GM12878 (cell line): Measurements from ENCODE around the gene TMEM255B. TPM values are rescaled to one million over a fixed set of nuclear protein-coding genes. Genes with fewer than 3 reads are reported as not detected.
"Not testable (repeated sequence)": the region's sequence is repeated elsewhere in the genome, so short reads cannot be mapped to it uniquely, and the experiment has no call there.

Experiments
- ATAC-seq: fragments of 200-7000 bp; cut with Tn5 transposase; 3 replicates; pipeline ENCODE4 v1.9.1; 2020; ENCODE audit warnings: mild to moderate bottlenecking, moderate library complexity
- BruUV-seq: library from RNA; stranded (reverse); fragments of 400-500 nt; replicated peaks from 2 replicates; lab custom pipeline; 2021; lab: Mats Ljungman, UMichigan
- CTCF ChIA-PET: fragments of 300-600 bp; sonication (Branson Sonifier 250); formaldehyde crosslinking; extraction: SDS; loops from one replicate; lab custom pipeline; 2021; ENCODE audit warnings: inconsistent platforms; lab: Yijun Ruan, JAX
- POLR2A ChIA-PET: fragments of 350-600 bp; formaldehyde crosslinking; extraction: SDS; loops from one replicate; lab custom pipeline; 2021; ENCODE audit warnings: inconsistent platforms; lab: Charles Lee
- RAD21 ChIA-PET: fragments of 300-600 bp; sonication (Branson Sonifier 250); formaldehyde crosslinking; loops from one replicate; lab custom pipeline; 2023; ENCODE audit warnings: antibody characterized with exemption; ENCODE audit not compliant: unreplicated experiment; lab: Charles Lee
- SMC1A ChIA-PET: fragments of 300-600 bp; sonication (Branson Sonifier 250); formaldehyde crosslinking; loops from one replicate; lab custom pipeline; 2023; ENCODE audit not compliant: unreplicated experiment, uncharacterized antibody; lab: Charles Lee
- DNase-seq: peaks from one replicate; pipeline ENCODE4 v3.0.0-alpha.2; 2011; ENCODE audit warnings: low read depth, low spot score
- FAIRE-seq: peaks from 3 replicates; lab custom pipeline; 2011; peaks lifted over from hg19 to GRCh38; lab: Jason Lieb, UNC
- H2AFZ ChIP-seq: 2 replicates; pipeline ENCODE4 v1.6.0; 2011; ENCODE audit warnings: low read depth, low read length, control low read depth; ENCODE audit not compliant: control insufficient read depth
- H3K27ac ChIP-seq: 2 replicates; pipeline ENCODE4 v1.5.1; 2011; ENCODE audit warnings: control low read depth; ENCODE audit not compliant: control insufficient read depth, insufficient read depth
- H3K27me3 ChIP-seq, 2 experiments: replicated peaks in 1 of 2; 2 replicates each; pipeline versions ENCODE4 v1.6.0 to v1.6.1; 2011; ENCODE audit warnings: low read length in 1 of 2; ENCODE audit not compliant: control insufficient read depth in 2 of 2, insufficient read depth in 2 of 2
- H3K36me3 ChIP-seq, 2 experiments: 2 replicates each; pipeline ENCODE4 v1.5.1; 2011; ENCODE audit warnings: low read length in 1 of 2; ENCODE audit not compliant: control insufficient read depth in 2 of 2, insufficient read depth in 2 of 2
- H3K4me1 ChIP-seq: 2 replicates; pipeline ENCODE4 v1.6.1; 2011; ENCODE audit warnings: mild to moderate bottlenecking, low read length, moderate library complexity, mixed read lengths; ENCODE audit not compliant: control insufficient read depth, insufficient read depth
- H3K4me2 ChIP-seq: 2 replicates; pipeline ENCODE4 v1.6.0; 2011; ENCODE audit warnings: control low read depth; ENCODE audit not compliant: control insufficient read depth, insufficient read depth
- H3K4me3 ChIP-seq: fragments of 200-600 bp; sonication (generic); 2 replicates; pipeline ENCODE4 v1.5.1; 2016
- H3K79me2 ChIP-seq: 2 replicates; pipeline ENCODE4 v1.6.0; 2011; ENCODE audit warnings: low read length; ENCODE audit not compliant: control insufficient read depth, insufficient read depth
- H3K9ac ChIP-seq: 2 replicates; pipeline ENCODE4 v1.8.0; 2011; ENCODE audit warnings: low read length, control low read depth, mixed read lengths; ENCODE audit not compliant: control insufficient read depth, insufficient read depth
- H3K9me3 ChIP-seq: replicated peaks from 3 replicates; pipeline ENCODE4 v1.5.1; 2011; ENCODE audit warnings: mild to moderate bottlenecking, low read length; ENCODE audit not compliant: control insufficient read depth, insufficient read depth
- H4K20me1 ChIP-seq: 2 replicates; pipeline ENCODE4 v1.6.0; 2011; ENCODE audit not compliant: control insufficient read depth, insufficient read depth
- ETV6 ChIP-seq, 2 experiments: fragments of 450-650 bp in 1 of 2; IDR thresholded peaks in 1 of 2; conservative IDR thresholded peaks in 1 of 2; 2 replicates each; pipeline ENCODE4 v1.6.1; 2014; ENCODE audit warnings: antibody characterized with exemption in 1 of 2, borderline replicate concordance in 1 of 2, low read depth in 1 of 2, mild to moderate bottlenecking in 1 of 2, moderate library complexity in 1 of 2
- IKZF1 ChIP-seq: fragments of 450-650 bp; conservative IDR thresholded peaks from 2 replicates; pipeline ENCODE4 v1.6.1; 2017; ENCODE audit warnings: antibody characterized with exemption, mild to moderate bottlenecking
- POLR2A ChIP-seq: IDR thresholded peaks from 2 replicates; pipeline ENCODE4 v1.6.1; 2011; ENCODE audit warnings: low read depth, mild to moderate bottlenecking, low read length
- SMAD5 ChIP-seq: IDR thresholded peaks from 2 replicates; pipeline ENCODE4 v1.6.1; 2016; ENCODE audit warnings: antibody characterized with exemption, low read depth
- WGBS: methylation state at CpG from one replicate; pipeline ENCODE4 v1.1.6; 2016; ENCODE audit warnings: low lambda C conversion rate; ENCODE audit not compliant: insufficient replicate concordance, insufficient coverage; ENCODE audit errors: missing lambda C conversion rate; 5-methylcytosine and 5-hydroxymethylcytosine counted together
- in situ Hi-C: fragments of 300-500 bp; cut with MboI; formaldehyde crosslinking; loops from 9 replicates; pipeline ENCODE4 v1.14.3; 2018; ENCODE audit warnings: mixed read lengths
- intact Hi-C: fragments of 100-400 bp; cut with micrococcal nuclease; formaldehyde crosslinking; loops from one replicate; pipeline ENCODE4 v1.14.2; 2022; ENCODE audit not compliant: unreplicated experiment
- polyA plus RNA-seq, 11 experiments: library from polyadenylated mRNA; depleted of rRNA in 4 of 11; unstranded in 6 of 11; stranded (reverse) in 5 of 11; fragments of >200 nt; fragmentation: Nextera tagmentation in 4 of 11; fragmentation: Illumina TruSeq in 1 of 11; extraction: Ambion mirVana in 4 of 11; extraction: Trizol in 1 of 11; gene quantifications; 1 replicate in 1 of 11; 2 replicates in 10 of 11; pipeline versions ENCODE4 v1.2.1 to v1.2.3, GENCODE V29; 2011 to 2016; ENCODE audit warnings: inconsistent platforms in 2 of 11, missing spikeins in 2 of 11, low read depth in 1 of 11
- total RNA-seq, 4 experiments: library from RNA; depleted of rRNA in 3 of 4; stranded (reverse); fragments of >200 nt in 3 of 4; fragmentation: Illumina TruSeq in 1 of 4; extraction: Trizol in 1 of 4; gene quantifications; 2 replicates each; pipeline versions ENCODE4 v1.2.1 to v1.2.3, GENCODE V29; 2013 to 2021
- TF ChIP-seq, protein P1 (sequence below): fragments of 450-650 bp; IDR thresholded peaks from 2 replicates; pipeline ENCODE4 v1.6.1; 2016; ENCODE audit warnings: mild to moderate bottlenecking, moderate library complexity, borderline replicate concordance
- TF ChIP-seq, protein P2 (sequence below): IDR thresholded peaks from 2 replicates; pipeline ENCODE4 v1.6.1; 2012; ENCODE audit warnings: improper control_type of control experiment, low read depth, low read length; ENCODE audit not compliant: insufficient replicate concordance

The TMEM255B gene
- total and polyA plus RNA-seq, 10 of the 15 experiments (the other 5 are each of a cell fraction or from before 2014, with no cell fraction given) = 0.04 to 0.62 (median 0.13) TPM; not detected in 3

DNA sequence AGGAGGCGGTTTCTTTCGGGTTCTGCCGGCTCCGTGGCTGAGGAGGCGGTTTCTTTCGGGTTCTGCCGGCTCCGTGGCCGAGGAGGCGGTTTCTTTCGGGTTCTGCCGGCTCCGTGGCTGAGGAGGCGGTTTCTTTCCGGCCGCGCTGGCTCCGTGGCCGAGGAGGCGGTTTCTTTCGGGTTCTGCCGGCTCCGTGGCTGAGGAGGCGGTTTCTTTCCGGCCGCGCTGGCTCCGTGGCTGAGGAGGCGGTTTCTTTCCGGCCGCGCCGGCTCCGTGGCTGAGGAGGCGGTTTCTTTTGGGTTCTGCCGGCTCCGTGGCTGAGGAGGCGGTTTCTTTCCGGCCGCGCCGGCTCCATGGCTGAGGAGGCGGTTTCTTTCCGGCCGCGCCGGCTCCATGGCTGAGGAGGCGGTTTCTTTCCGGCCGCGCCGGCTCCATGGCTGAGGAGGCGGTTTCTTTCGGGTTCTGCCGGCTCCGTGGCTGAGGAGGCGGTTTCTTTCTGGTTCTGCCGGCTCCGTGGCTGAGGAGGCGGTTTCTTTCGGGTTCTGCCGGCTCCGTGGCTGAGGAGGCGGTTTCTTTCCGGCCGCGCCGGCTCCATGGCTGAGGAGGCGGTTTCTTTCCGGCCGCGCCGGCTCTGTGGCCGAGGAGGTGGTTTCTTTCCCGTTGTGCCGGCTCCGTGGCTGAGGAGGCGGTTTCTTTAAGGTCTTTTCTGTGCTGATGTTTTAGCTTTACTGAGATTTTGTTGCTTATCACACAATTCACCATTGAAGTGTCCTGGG, 6.6 kb upstream of the TMEM255B start:
- H3K4me2 ChIP-seq, FAIRE-seq, H3K4me3 ChIP-seq, H3K9me3 ChIP-seq, ATAC-seq, in situ Hi-C loops, H3K36me3 ChIP-seq, BruUV-seq, POLR2A ChIA-PET, H2AFZ ChIP-seq, RAD21 ChIA-PET, H3K9ac ChIP-seq, H3K27me3 ChIP-seq, H4K20me1 ChIP-seq, H3K27ac ChIP-seq, SMC1A ChIA-PET, H3K4me1 ChIP-seq, H3K79me2 ChIP-seq, CTCF ChIA-PET, intact Hi-C loops, DNase-seq: not testable (repeated sequence)
- 87% methylated on average over 31 of the region's 78 CpGs for WGBS

DNA sequence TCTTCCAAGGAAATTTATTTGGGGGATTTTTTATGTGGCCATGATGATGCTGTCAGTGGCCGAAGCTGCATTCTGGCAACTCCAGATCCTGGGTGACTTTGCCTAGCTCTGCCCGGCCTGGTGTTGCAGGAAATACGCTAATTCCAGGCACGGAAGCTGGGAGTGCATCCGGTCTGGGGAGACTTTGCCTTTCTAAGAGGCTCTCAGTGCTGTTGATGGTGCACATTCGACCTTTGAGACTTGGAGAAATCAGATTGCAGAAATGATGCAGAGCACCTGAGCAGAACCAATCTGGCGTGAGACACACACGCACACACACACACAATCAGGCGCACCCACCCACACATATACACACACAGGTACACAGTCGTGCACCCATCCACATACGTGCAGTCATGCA, 5.9 kb upstream of the TMEM255B start:
- BruUV-seq = no TSS peak
- intact Hi-C loops (no loop called here), in situ Hi-C loops (no loop called here)
- ChIA-PET SMC1A (no interaction called here), RAD21 (no interaction called here), POLR2A (no interaction called here), CTCF (no interaction called here)
- Histone ChIP-seq H3K36me3 (no peaks in the 10 kb centered on the region), H3K4me3 (no peak overlapping the region), H3K79me2 (no peaks in the 10 kb centered on the region), H3K9ac (no peak overlapping the region), H4K20me1 (no peaks in the 10 kb centered on the region), H3K9me3 (no peaks in the 10 kb centered on the region; the same call in 2 of the 3 replicates), H3K4me2 (no peak overlapping the region), H3K27me3 (peaks cover 0 to 2% of the 10 kb centered on the region in 2 experiments; a peak in 1 of 4 replicates), H3K27ac (no peak overlapping the region), H3K4me1 (no peaks in the 10 kb centered on the region), H2AFZ (no peak overlapping the region)
- DNase-seq (no peak), ATAC-seq (no peak), FAIRE-seq (no peak)
- WGBS = 47% methylated on average over 11 of the region's 11 CpGs
- TF ChIP-seq IKZF1 (no peak), POLR2A (no peak), ETV6 (conservative IDR thresholded peaks at IDR 0.05 in 1 of 2, IDR thresholded peaks at IDR 0.05 in 1 of 2; ENCODE audit: borderline replicate concordance in 1 of 2, low read depth in 1 of 2) (no peak), SMAD5 (no peak)
- TF ChIP-seq, protein P1, sequence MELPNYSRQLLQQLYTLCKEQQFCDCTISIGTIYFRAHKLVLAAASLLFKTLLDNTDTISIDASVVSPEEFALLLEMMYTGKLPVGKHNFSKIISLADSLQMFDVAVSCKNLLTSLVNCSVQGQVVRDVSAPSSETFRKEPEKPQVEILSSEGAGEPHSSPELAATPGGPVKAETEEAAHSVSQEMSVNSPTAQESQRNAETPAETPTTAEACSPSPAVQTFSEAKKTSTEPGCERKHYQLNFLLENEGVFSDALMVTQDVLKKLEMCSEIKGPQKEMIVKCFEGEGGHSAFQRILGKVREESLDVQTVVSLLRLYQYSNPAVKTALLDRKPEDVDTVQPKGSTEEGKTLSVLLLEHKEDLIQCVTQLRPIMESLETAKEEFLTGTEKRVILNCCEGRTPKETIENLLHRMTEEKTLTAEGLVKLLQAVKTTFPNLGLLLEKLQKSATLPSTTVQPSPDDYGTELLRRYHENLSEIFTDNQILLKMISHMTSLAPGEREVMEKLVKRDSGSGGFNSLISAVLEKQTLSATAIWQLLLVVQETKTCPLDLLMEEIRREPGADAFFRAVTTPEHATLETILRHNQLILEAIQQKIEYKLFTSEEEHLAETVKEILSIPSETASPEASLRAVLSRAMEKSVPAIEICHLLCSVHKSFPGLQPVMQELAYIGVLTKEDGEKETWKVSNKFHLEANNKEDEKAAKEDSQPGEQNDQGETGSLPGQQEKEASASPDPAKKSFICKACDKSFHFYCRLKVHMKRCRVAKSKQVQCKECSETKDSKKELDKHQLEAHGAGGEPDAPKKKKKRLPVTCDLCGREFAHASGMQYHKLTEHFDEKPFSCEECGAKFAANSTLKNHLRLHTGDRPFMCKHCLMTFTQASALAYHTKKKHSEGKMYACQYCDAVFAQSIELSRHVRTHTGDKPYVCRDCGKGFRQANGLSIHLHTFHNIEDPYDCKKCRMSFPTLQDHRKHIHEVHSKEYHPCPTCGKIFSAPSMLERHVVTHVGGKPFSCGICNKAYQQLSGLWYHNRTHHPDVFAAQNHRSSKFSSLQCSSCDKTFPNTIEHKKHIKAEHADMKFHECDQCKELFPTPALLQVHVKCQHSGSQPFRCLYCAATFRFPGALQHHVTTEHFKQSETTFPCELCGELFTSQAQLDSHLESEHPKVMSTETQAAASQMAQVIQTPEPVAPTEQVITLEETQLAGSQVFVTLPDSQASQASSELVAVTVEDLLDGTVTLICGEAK = no peak
- TF ChIP-seq, protein P2, sequence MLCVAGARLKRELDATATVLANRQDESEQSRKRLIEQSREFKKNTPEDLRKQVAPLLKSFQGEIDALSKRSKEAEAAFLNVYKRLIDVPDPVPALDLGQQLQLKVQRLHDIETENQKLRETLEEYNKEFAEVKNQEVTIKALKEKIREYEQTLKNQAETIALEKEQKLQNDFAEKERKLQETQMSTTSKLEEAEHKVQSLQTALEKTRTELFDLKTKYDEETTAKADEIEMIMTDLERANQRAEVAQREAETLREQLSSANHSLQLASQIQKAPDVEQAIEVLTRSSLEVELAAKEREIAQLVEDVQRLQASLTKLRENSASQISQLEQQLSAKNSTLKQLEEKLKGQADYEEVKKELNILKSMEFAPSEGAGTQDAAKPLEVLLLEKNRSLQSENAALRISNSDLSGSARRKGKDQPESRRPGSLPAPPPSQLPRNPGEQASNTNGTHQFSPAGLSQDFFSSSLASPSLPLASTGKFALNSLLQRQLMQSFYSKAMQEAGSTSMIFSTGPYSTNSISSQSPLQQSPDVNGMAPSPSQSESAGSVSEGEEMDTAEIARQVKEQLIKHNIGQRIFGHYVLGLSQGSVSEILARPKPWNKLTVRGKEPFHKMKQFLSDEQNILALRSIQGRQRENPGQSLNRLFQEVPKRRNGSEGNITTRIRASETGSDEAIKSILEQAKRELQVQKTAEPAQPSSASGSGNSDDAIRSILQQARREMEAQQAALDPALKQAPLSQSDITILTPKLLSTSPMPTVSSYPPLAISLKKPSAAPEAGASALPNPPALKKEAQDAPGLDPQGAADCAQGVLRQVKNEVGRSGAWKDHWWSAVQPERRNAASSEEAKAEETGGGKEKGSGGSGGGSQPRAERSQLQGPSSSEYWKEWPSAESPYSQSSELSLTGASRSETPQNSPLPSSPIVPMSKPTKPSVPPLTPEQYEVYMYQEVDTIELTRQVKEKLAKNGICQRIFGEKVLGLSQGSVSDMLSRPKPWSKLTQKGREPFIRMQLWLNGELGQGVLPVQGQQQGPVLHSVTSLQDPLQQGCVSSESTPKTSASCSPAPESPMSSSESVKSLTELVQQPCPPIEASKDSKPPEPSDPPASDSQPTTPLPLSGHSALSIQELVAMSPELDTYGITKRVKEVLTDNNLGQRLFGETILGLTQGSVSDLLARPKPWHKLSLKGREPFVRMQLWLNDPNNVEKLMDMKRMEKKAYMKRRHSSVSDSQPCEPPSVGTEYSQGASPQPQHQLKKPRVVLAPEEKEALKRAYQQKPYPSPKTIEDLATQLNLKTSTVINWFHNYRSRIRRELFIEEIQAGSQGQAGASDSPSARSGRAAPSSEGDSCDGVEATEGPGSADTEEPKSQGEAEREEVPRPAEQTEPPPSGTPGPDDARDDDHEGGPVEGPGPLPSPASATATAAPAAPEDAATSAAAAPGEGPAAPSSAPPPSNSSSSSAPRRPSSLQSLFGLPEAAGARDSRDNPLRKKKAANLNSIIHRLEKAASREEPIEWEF = no peak
